HG02852 (cell line): ENCODE data around the gene MAEA.
"Not testable (repeated sequence)": the region's sequence is repeated elsewhere in the genome, so short reads cannot be mapped to it uniquely, and the experiment has no call there.

ENCODE experiments used
- ATAC-seq: cut with Tn5 transposase; IDR thresholded peaks from one replicate; pipeline ENCODE4 v1.9.1; 2021; ENCODE audit warnings: mild to moderate bottlenecking, moderate library complexity; ENCODE audit not compliant: unreplicated experiment

The MAEA gene

GRCh38 chr4:1318488-1319213 is 29.0 kb downstream of the MAEA start:
- no peak for ATAC-seq

DNA sequence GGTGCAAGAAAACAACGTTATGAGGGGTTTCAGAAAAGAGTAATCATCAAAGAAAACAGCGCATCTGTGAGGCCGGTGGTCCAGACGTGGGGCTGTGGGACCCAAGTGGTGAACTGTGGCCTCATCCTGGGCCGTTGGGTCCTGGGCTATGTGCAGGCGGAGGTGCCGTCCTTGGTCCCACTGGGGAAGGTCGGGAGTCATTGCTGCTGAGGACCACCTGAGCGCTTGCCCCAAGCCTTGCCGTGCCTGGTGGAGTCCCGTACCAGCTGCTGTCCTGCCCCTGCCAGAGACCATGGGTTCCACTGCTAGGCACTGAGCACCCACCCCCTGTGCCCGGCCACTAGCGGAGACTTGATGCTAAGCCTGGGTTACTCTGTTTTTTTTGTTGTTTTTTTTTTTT is 31.8 kb downstream of the MAEA start:
- ATAC-seq: no peak

GRCh38 chr4:1321946-1322650 is 32.4 kb downstream of the MAEA start:
- no peak for ATAC-seq

DNA sequence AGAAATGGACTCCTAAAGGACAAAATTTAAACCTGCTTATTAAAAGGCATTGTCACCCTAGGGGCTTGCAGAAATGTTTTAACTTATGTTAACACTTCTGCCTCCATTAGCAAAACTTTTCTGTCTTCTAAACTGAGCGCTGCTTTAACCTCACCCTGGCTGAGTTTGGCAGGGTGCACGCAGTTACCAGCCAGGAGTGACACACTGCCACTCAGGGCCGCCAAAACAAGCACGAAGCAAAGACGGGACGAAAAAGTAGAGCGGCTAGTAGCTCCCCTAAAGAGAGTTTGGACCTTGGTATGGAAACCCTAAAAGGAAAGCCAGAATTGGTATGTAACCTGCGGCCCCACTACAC is 33.6 kb downstream of the MAEA start:
- ATAC-seq: no peak

- ATAC-seq: no peak
These were observed 34.1 kb downstream of the MAEA start for GRCh38 chr4:1323635-1324442.

DNA sequence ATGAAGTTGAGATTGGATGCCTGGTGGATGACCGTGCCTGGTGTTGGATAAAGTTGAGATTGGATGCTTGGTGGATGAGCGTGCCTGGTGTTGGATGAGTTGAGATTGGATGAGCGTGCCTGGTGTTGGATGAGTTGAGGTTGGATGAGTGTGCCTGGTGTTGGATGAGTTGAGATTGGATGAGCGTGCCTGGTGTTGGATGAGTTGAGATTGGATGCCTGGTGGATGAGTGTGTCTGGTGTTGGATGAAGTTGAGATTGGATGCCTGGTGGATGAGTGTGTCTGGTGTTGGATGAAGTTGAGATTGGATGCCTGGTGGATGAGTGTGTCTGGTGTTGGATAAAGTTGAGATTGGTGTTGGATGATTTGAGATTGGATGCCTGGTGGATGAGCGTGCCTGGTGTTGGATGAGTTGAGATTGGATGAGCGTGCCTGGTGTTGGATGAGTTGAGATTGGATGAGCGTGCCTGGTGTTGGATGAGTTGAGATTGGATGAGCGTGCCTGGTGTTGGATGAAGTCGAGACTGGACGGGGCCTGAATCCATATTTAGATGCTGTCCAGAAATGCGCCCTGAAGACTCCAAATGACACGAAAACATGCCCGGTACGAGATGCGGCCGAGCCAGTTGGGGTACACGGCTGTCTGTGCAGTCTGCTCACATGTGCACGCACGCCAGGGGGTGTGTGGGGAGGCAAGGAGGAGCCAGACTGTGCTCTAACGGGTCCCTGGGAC is 34.9 kb downstream of the MAEA start:
- not testable (repeated sequence) for ATAC-seq

GRCh38 chr4:1325176-1325480 is 35.4 kb downstream of the MAEA start:
- ATAC-seq: no peak

DNA sequence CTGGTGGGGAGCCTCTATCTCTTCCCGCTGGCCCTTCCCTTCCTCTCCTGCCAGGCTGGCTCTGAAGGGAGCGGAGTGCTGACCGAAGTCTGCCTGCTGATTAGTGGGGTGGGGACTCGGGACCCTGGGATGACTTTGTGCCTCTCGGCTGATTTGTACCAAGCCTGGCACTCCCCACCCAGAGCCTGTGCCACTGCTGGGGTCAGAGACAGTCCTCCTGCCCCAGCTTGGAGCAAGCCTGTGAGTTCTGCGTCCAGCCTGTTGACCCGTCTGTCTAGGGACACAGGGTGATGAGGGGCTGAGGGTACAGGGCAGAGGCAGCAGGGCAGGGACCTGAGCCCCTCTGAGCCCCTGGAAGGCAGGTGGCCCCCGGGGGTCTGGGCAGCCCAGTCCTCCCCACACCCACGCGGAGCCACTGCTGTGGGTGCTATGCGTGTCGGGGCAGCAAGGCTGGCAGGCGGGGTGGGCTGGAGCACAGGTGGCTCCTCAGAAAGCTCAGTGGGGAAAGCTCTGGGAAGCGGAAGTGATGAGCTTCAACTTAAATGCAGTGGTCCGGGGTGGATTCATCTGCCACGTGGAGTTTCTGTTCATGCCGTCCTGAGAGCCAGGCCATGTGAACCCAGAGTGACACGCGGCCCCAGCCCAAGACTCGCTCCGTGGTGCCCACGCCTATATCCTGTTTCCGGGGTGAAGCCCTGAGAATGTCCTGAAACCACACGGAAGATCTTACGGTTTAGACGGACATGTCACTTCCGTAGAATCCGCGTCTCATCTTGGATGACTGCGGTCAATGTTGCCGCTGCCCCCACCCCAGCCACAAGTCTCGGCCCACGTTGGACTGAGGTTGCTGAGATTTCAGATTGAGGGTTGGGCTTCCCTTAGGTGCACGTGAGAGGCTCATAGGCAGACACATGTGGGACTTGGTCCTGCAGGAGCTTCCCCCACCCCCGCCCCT is 36.3 kb downstream of the MAEA start:
- no peak for ATAC-seq

DNA sequence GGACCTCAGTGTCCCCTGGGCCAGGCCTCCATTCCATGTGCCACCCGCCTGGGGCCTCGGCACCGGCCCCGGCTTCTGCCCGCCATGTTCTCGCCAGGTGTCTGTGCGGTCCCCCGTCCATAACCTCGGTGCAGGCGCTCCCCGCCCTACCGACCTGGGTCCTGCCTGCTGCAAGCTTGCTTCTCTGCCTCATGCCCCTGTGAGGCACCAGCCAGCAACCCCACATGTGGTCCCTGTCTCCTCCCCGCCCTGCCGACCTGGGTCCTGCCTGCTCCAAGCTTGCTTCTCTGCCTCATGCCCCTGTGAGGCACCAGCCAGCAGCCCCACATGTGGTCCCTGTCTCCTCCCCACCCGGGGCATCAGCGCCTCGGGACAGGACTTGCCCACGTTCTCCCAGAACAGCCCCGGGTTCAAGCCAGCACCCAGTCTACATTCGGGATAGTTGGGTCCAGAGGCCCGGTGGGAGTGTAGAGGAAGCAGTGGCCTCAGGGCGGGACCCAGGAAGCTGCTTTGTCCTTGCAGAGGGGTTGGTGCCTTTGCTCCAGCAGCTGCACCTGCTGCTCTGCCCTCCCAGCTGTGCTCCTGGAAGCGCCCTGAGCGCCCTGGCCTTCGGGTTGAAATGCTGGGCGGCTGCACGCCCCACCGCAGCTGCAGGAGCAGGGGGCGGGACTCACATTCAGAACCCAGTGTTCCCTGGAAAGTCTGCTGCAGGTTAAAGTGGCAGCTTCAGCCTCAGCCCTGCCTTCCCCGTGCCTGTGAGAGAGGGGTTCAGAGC is 37.2 kb downstream of the MAEA start:
- ATAC-seq: no peak

GRCh38 chr4:1327526-1328266 is 38.0 kb downstream of the MAEA start:
- no peak for ATAC-seq

- ATAC-seq: no peak
These were observed 38.8 kb downstream of the MAEA start for GRCh38 chr4:1328267-1329155.

GRCh38 chr4:1329408-1330371 is 40.0 kb downstream of the MAEA start:
- no peak for ATAC-seq

DNA sequence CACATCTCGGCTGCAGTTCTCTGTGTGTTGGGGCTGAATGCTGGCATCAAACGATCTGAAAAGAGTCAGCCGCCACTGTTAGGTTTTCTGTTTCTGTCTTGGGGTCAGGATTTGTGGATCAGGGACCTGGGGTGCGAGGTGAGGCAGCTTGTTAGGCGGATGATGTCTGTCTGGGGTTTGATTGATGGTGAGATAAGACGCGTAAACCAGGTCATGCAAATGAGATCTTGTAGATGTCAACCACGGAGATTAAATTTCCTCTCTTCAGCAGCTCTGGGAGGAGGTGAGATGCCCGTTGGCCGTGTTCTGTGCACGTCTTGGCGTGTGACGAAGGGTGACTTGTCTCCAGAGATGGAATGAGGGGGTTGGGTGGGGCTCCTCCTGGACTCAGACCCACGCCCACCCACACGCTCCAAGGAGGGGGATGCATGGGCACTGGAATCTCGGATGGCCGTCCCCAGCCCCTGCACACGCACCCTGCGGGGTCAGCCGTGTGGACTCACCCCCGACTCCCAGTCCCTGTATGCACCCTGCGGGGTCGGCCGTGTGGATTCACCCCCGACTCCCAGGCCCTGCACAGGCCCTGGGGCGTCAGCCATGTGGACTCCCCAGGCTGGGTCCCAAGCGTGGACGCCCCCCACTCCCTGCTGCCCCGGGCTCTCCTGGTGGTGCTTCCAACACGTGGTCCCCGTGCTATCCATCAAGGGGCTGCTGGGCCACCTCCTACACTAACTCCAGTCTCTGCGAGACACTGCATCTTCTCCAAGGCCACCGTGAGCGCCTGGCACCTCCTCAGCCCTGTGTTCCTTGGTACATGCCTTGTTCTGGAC is 41.3 kb downstream of the MAEA start:
- no peak for ATAC-seq

DNA sequence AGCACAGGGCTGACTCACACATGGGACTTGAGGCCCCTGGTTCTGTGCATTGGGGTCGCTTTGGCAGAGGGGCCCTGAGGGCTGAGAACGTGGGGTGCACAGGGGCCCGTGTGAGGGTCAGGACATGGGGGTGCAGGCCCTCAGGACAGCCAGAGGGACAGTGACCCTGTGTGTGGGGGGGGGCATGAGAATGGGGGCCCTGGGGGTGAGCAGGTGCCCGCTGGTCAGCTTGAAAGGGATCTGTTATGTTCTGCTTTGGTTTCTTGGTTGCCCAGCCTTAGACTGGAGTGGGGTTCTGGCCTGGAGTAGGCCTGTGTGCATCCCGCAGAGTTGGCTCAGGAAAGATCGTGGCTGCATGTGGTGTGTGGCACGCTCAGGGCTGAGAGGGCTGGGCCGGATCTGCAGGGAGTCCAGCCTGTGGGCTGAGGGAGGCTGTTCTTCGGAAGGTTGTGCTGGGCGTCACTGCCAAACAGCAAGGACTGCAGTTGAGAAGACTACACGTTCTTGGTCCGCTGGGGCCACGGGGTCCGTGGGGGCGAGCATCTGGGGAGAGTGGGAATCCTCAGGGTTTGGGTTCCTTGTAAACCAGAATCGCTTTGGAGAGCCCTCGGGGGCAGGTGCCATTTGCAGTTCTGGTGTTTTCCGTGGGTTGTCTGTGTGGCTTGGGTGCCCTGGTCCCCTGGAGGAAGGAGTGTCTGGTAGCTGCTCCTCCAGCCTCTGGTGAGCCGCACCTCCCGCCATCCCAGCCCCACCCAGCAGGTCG is 42.1 kb downstream of the MAEA start:
- no peak for ATAC-seq

GRCh38 chr4:1332686-1333085 is 43.0 kb downstream of the MAEA start:
- no peak for ATAC-seq
